OCI-LY7 (cell line): Measurements from ENCODE around the gene PLPPR5. TPM values are rescaled to one million over a fixed set of nuclear protein-coding genes. Genes with fewer than 3 reads are reported as not detected.

ENCODE experiments used
- Bru-seq: library from RNA; stranded (reverse); fragments of 400-500 nt; gene quantifications from one replicate; lab custom pipeline; 2021; lab: Mats Ljungman, UMichigan
- BruChase-seq, 2 experiments: library from RNA; stranded (reverse); fragments of 400-500 nt; gene quantifications; one replicate each; lab custom pipeline; 2021; lab: Mats Ljungman, UMichigan
- BruUV-seq: library from RNA; stranded (reverse); fragments of 400-500 nt; replicated peaks from 2 replicates; lab custom pipeline; 2021; lab: Mats Ljungman, UMichigan
- CTCF ChIA-PET: fragments of 300-600 bp; sonication (Branson Sonifier 250); formaldehyde crosslinking; loops from one replicate; lab custom pipeline; 2022; ENCODE audit warnings: antibody characterized with exemption; ENCODE audit not compliant: unreplicated experiment; lab: Charles Lee
- POLR2A ChIA-PET: fragments of 300-600 bp; sonication (Branson Sonifier 250); formaldehyde crosslinking; loops from one replicate; lab custom pipeline; 2022; ENCODE audit warnings: antibody characterized with exemption; lab: Charles Lee
- DNase-seq: peaks from one replicate; pipeline ENCODE4 v3.0.0-alpha.2; 2015; ENCODE audit warnings: low spot score
- H2AFZ ChIP-seq: fragments of 200-600 bp; sonication (generic), shearing (Covaris generic); 2 replicates; pipeline ENCODE4 v1.6.1; 2014; ENCODE audit warnings: mild to moderate bottlenecking, antibody characterized with exemption, low read length, moderate library complexity
- H3K27ac ChIP-seq: fragments of 200-600 bp; sonication (generic); 2 replicates; pipeline ENCODE4 v1.5.1; 2014; ENCODE audit warnings: mixed run types, low read depth, mild to moderate bottlenecking, moderate library complexity, low read length, inconsistent platforms; ENCODE audit not compliant: poor library complexity, severe bottlenecking
- H3K36me3 ChIP-seq: fragments of 200-600 bp; sonication (generic); 2 replicates; pipeline ENCODE4 v1.6.1; 2014; ENCODE audit warnings: mild to moderate bottlenecking, antibody characterized with exemption, low read length, moderate library complexity, mixed read lengths; ENCODE audit not compliant: insufficient read depth
- H3K4me1 ChIP-seq: fragments of 200-600 bp; sonication (generic); 2 replicates; pipeline ENCODE4 v1.5.1; 2014; ENCODE audit warnings: mild to moderate bottlenecking, low read length; ENCODE audit not compliant: insufficient read depth, poor library complexity, severe bottlenecking
- H3K4me2 ChIP-seq: fragments of 200-600 bp; sonication (generic); 2 replicates; pipeline ENCODE4 v1.6.1; 2014; ENCODE audit warnings: mild to moderate bottlenecking, low read length
- H3K4me3 ChIP-seq: fragments of 200-600 bp; sonication (generic); 2 replicates; pipeline ENCODE4 v1.5.1; 2014; ENCODE audit warnings: mild to moderate bottlenecking, low read depth, low read length; ENCODE audit not compliant: poor library complexity, severe bottlenecking
- H3K79me2 ChIP-seq: fragments of 200-600 bp; sonication (generic); 2 replicates; pipeline ENCODE4 v1.6.1; 2016; ENCODE audit warnings: low read depth, mild to moderate bottlenecking, low read length, moderate library complexity, mixed read lengths; ENCODE audit not compliant: insufficient read depth
- H3K9me2 ChIP-seq: fragments of 200-600 bp; sonication (generic); 2 replicates; pipeline ENCODE4 v1.6.1; 2016; ENCODE audit warnings: mild to moderate bottlenecking, low read length, mixed read lengths; ENCODE audit not compliant: insufficient read depth
- H3K9me3 ChIP-seq: fragments of 200-600 bp; sonication (generic); 2 replicates; pipeline ENCODE4 v1.6.1; 2014; ENCODE audit warnings: mild to moderate bottlenecking, mixed run types, low read length, mixed read lengths
- H4K20me1 ChIP-seq: fragments of 200-600 bp; sonication (generic); 2 replicates; pipeline ENCODE4 v1.6.1; 2014; ENCODE audit warnings: mild to moderate bottlenecking, antibody characterized with exemption, low read length, moderate library complexity, mixed read lengths; ENCODE audit not compliant: insufficient read depth
- EZH2phosphoT487 ChIP-seq: fragments of 200-600 bp; sonication (generic); IDR thresholded peaks from 2 replicates; pipeline ENCODE4 v1.6.1; 2018; ENCODE audit warnings: low read depth, borderline replicate concordance, mild to moderate bottlenecking, mixed run types, antibody characterized with exemption, low read length, moderate library complexity, mixed read lengths
- intact Hi-C: fragments of 100-400 bp; cut with micrococcal nuclease; formaldehyde crosslinking; loops from one replicate; pipeline ENCODE4 v1.10.0; 2022; ENCODE audit not compliant: unreplicated experiment
- long read RNA-seq: library from polyadenylated mRNA; stranded (forward); transcript quantifications from one replicate; pipeline ENCODE4 v2.0.0, GENCODE V29; 2022
- total RNA-seq, 2 experiments: library from RNA; depleted of rRNA in 1 of 2; stranded (reverse); fragments of >200 nt in 1 of 2; shearing (Covaris generic) in 1 of 2; gene quantifications; 2 replicates each; pipeline ENCODE4 v1.2.3, GENCODE V29; 2014 to 2022
- TF ChIP-seq, protein P1 (sequence below): fragments of 200-600 bp; sonication (generic); conservative IDR thresholded peaks from 2 replicates; pipeline ENCODE4 v1.5.1; 2014; ENCODE audit warnings: mild to moderate bottlenecking, antibody characterized with exemption, low read length, moderate library complexity, mixed read lengths

The PLPPR5 gene, protein sequence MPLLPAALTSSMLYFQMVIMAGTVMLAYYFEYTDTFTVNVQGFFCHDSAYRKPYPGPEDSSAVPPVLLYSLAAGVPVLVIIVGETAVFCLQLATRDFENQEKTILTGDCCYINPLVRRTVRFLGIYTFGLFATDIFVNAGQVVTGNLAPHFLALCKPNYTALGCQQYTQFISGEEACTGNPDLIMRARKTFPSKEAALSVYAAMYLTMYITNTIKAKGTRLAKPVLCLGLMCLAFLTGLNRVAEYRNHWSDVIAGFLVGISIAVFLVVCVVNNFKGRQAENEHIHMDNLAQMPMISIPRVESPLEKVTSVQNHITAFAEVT
- total RNA-seq (2014; rRNA removed; shearing (Covaris generic)) (not detected in 2 replicates), total RNA-seq (2022) (not detected in 2 replicates), Bru-seq, nascent RNA (not detected), BruChase-seq, experiment 1, labeled RNA remaining after a 6-hour chase (not detected), BruChase-seq, experiment 2, labeled RNA remaining after a 2-hour chase (not detected)
- long read RNA-seq: 0 reads

DNA sequence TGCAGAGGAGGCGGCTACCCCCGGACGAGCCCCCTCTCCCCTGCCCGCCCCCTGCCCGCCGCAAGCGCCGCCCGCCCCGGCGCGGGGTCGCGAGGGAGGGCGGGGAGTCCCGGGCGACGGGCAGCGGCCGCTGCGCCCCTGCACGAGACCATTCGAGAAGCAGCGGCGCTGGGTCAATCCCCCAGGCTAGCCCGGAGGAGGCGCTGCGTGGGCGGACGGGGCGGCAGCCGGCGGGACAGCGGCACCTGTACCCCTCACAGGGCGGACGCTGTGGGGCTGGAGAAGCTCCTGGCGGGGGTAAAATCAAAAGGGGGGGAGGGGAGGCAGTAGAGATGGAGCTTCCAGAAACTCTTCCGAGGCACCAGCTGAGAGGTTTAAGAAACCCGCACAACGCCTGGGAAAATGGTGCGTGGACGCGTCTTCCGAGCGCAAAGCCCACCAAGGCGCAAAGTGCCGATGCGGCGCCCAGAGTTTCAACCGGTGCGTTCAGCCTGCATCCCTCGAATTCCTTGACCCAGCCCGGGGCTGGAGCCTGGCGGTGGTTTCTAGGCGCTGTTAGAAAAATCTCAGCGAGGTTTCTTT is at the start of gene PLPPR5:
Gene PLPPR5, minus strand, starts transcription at position 1 of the 582 bp plus-strand sequence. CDS start 190 bp downstream, outside the sequence.
- Histone ChIP-seq H3K9me2 (no peaks in the 10 kb centered on the region), H3K4me2 (no peak within 1 kb of the TSS)
- intact Hi-C loops: no loop called here

DNA sequence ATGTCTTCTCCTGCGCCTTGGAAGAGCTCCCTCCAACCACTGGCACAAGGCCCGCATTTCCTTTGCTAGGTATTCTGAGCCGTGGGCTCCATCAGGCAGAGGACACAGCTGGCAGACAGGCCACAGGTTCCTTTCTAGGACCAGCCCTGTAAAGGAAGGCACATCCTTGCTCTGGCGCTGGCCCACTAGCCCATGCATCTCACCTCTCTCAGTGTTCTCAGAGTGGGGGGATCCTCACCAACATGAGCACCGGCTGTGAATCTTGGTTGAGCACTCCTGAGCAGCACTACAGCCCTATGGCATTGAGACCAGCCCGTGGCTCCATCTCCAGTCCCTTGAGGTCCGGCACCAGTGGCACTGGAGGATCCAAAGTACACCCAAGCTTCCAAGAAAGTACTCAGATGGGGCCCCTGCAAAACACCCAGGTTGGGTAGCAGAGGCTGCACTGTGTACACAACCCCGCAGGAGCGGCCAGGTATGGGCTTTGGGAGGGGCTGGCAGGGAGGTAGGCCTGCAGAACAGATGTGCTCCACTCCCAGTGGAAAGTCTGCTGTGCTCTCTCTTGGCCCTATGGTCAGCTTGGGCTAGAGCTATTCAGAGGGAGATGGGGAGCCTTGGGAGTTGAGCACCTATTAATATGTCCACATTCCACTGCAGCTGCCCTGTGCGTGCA is 47.1 kb upstream of the PLPPR5 start:
- H3K4me1 ChIP-seq: no peaks in the 10 kb centered on the region
- TF ChIP-seq, protein P1, sequence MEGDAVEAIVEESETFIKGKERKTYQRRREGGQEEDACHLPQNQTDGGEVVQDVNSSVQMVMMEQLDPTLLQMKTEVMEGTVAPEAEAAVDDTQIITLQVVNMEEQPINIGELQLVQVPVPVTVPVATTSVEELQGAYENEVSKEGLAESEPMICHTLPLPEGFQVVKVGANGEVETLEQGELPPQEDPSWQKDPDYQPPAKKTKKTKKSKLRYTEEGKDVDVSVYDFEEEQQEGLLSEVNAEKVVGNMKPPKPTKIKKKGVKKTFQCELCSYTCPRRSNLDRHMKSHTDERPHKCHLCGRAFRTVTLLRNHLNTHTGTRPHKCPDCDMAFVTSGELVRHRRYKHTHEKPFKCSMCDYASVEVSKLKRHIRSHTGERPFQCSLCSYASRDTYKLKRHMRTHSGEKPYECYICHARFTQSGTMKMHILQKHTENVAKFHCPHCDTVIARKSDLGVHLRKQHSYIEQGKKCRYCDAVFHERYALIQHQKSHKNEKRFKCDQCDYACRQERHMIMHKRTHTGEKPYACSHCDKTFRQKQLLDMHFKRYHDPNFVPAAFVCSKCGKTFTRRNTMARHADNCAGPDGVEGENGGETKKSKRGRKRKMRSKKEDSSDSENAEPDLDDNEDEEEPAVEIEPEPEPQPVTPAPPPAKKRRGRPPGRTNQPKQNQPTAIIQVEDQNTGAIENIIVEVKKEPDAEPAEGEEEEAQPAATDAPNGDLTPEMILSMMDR: no peak
- TF ChIP-seq EZH2phosphoT487: no peak
- no peak for DNase-seq
- H3K36me3 ChIP-seq: no peaks in the 10 kb centered on the region
- H3K9me2 ChIP-seq: no peaks in the 10 kb centered on the region
- H3K9me3 ChIP-seq: no peaks in the 10 kb centered on the region
- ChIA-PET POLR2A (no interaction called here), CTCF (no interaction called here)
- H3K4me2 ChIP-seq: no peak overlapping the region
- no peak overlapping the region for H3K27ac ChIP-seq
- no TSS peak for BruUV-seq
- no peak overlapping the region for H2AFZ ChIP-seq
- no peaks in the 10 kb centered on the region for H3K79me2 ChIP-seq
- no peak overlapping the region for H3K4me3 ChIP-seq
- H4K20me1 ChIP-seq: no peaks in the 10 kb centered on the region
- intact Hi-C loops: loop anchor here (10.0 kb wide), 1 partner anchor 63 kb away; no protein-coding TSS in a partner anchor

More for the DNA sequence above, at the start of gene PLPPR5:
- H2AFZ ChIP-seq: no peak within 1 kb of the TSS
- DNase-seq: no peak
- no peaks in the 10 kb centered on the region for H3K36me3 ChIP-seq
- POLR2A ChIA-PET: no interaction called here
- TF ChIP-seq EZH2phosphoT487: no peak
- TF ChIP-seq, protein P1: no peak
- H3K27ac ChIP-seq: no peak within 1 kb of the TSS
- no peaks in the 10 kb centered on the region for H3K79me2 ChIP-seq
- CTCF ChIA-PET: no interaction called here
- H3K4me1 ChIP-seq: no peaks in the 10 kb centered on the region
- no peaks in the 10 kb centered on the region for H4K20me1 ChIP-seq
- no peak within 1 kb of the TSS for H3K4me3 ChIP-seq
- no peaks in the 10 kb centered on the region for H3K9me3 ChIP-seq
- no TSS peak for BruUV-seq
